ENCODE results near the gene MYO3A.

Gene MYO3A

GRCh38 chr10:25938405-25938804 is 4.4 kb downstream of the MYO3A start:
- H3K36me3 ChIP-seq (ENCODE audit: control insufficient read depth, insufficient read depth, low read length) = no peaks in the 10 kb centered on the region
- H3K4me3 ChIP-seq (ENCODE audit: low read depth, low read length) = no peak overlapping the region
- H3K27me3 ChIP-seq (ENCODE audit: control insufficient read depth, insufficient read depth, low read length) = peaks cover 3% of the 10 kb centered on the region
- H3K4me1 ChIP-seq (ENCODE audit: control insufficient read depth, insufficient read depth, low read length) = peaks cover 4% of the 10 kb centered on the region
- no peak overlapping the region for H3K9ac ChIP-seq (ENCODE audit: low read depth, low read length)
- no peaks in the 10 kb centered on the region for H3K9me3 ChIP-seq (ENCODE audit: control insufficient read depth, insufficient read depth, low read length)

- H3K4me1 ChIP-seq (ENCODE audit: control insufficient read depth, insufficient read depth, low read length) = no peaks in the 10 kb centered on the region
- H3K36me3 ChIP-seq (ENCODE audit: control insufficient read depth, insufficient read depth, low read length) = no peaks in the 10 kb centered on the region
- no peak overlapping the region for H3K9ac ChIP-seq (ENCODE audit: low read depth, low read length)
- H3K4me3 ChIP-seq (ENCODE audit: low read depth, low read length) = no peak overlapping the region
- H3K9me3 ChIP-seq (ENCODE audit: control insufficient read depth, insufficient read depth, low read length) = no peaks in the 10 kb centered on the region
- H3K27me3 ChIP-seq (ENCODE audit: control insufficient read depth, insufficient read depth, low read length) = no peaks in the 10 kb centered on the region
These were observed 10.7 kb downstream of the MYO3A start for GRCh38 chr10:25944771-25945170.

- no peaks in the 10 kb centered on the region for H3K9me3 ChIP-seq (ENCODE audit: control insufficient read depth, insufficient read depth, low read length)
- no peak overlapping the region for H3K4me3 ChIP-seq (ENCODE audit: low read depth, low read length)
- no peaks in the 10 kb centered on the region for H3K27me3 ChIP-seq (ENCODE audit: control insufficient read depth, insufficient read depth, low read length)
- no peaks in the 10 kb centered on the region for H3K36me3 ChIP-seq (ENCODE audit: control insufficient read depth, insufficient read depth, low read length)
- no peak overlapping the region for H3K9ac ChIP-seq (ENCODE audit: low read depth, low read length)
- H3K4me1 ChIP-seq (ENCODE audit: control insufficient read depth, insufficient read depth, low read length) = no peaks in the 10 kb centered on the region
These were observed 18.8 kb downstream of the MYO3A start for GRCh38 chr10:25952857-25953256.

- Histone ChIP-seq H3K4me3 (ENCODE audit: low read depth, low read length) (no peak overlapping the region), H3K9ac (ENCODE audit: low read depth, low read length) (no peak overlapping the region), H3K27me3 (ENCODE audit: control insufficient read depth, insufficient read depth, low read length) (no peaks in the 10 kb centered on the region), H3K4me1 (ENCODE audit: control insufficient read depth, insufficient read depth, low read length) (no peaks in the 10 kb centered on the region), H3K9me3 (ENCODE audit: control insufficient read depth, insufficient read depth, low read length) (no peaks in the 10 kb centered on the region), H3K36me3 (ENCODE audit: control insufficient read depth, insufficient read depth, low read length) (no peaks in the 10 kb centered on the region)
These were observed 20.8 kb downstream of the MYO3A start for GRCh38 chr10:25954851-25955250.

- Histone ChIP-seq H3K36me3 (ENCODE audit: control insufficient read depth, insufficient read depth, low read length) (no peaks in the 10 kb centered on the region), H3K4me1 (ENCODE audit: control insufficient read depth, insufficient read depth, low read length) (no peaks in the 10 kb centered on the region), H3K4me3 (ENCODE audit: low read depth, low read length) (no peak overlapping the region), H3K9ac (ENCODE audit: low read depth, low read length) (no peak overlapping the region), H3K27me3 (ENCODE audit: control insufficient read depth, insufficient read depth, low read length) (no peaks in the 10 kb centered on the region), H3K9me3 (ENCODE audit: control insufficient read depth, insufficient read depth, low read length) (no peaks in the 10 kb centered on the region)
These were observed 25.7 kb downstream of the MYO3A start for GRCh38 chr10:25959540-25960232.

- Histone ChIP-seq H3K4me1 (ENCODE audit: control insufficient read depth, insufficient read depth, low read length) (no peaks in the 10 kb centered on the region), H3K27me3 (ENCODE audit: control insufficient read depth, insufficient read depth, low read length) (no peaks in the 10 kb centered on the region), H3K36me3 (ENCODE audit: control insufficient read depth, insufficient read depth, low read length) (no peaks in the 10 kb centered on the region), H3K9ac (ENCODE audit: low read depth, low read length) (no peak overlapping the region), H3K4me3 (ENCODE audit: low read depth, low read length) (no peak overlapping the region), H3K9me3 (ENCODE audit: control insufficient read depth, insufficient read depth, low read length) (no peaks in the 10 kb centered on the region)
These were observed 31.6 kb downstream of the MYO3A start for GRCh38 chr10:25965584-25965983.

GRCh38 chr10:25966844-25967243 is 32.8 kb downstream of the MYO3A start:
- H3K4me3 ChIP-seq (ENCODE audit: low read depth, low read length) = no peak overlapping the region
- H3K27me3 ChIP-seq (ENCODE audit: control insufficient read depth, insufficient read depth, low read length) = no peaks in the 10 kb centered on the region
- no peaks in the 10 kb centered on the region for H3K9me3 ChIP-seq (ENCODE audit: control insufficient read depth, insufficient read depth, low read length)
- no peaks in the 10 kb centered on the region for H3K4me1 ChIP-seq (ENCODE audit: control insufficient read depth, insufficient read depth, low read length)
- H3K9ac ChIP-seq (ENCODE audit: low read depth, low read length) = no peak overlapping the region
- H3K36me3 ChIP-seq (ENCODE audit: control insufficient read depth, insufficient read depth, low read length) = no peaks in the 10 kb centered on the region

GRCh38 chr10:25972631-25973030 is 38.6 kb downstream of the MYO3A start:
- Histone ChIP-seq H3K4me1 (ENCODE audit: control insufficient read depth, insufficient read depth, low read length) (no peaks in the 10 kb centered on the region), H3K27me3 (ENCODE audit: control insufficient read depth, insufficient read depth, low read length) (no peaks in the 10 kb centered on the region), H3K9me3 (ENCODE audit: control insufficient read depth, insufficient read depth, low read length) (no peaks in the 10 kb centered on the region), H3K36me3 (ENCODE audit: control insufficient read depth, insufficient read depth, low read length) (no peaks in the 10 kb centered on the region), H3K9ac (ENCODE audit: low read depth, low read length) (no peak overlapping the region), H3K4me3 (ENCODE audit: low read depth, low read length) (no peak overlapping the region)

GRCh38 chr10:25974897-25975459 is 40.9 kb downstream of the MYO3A start:
- H3K36me3 ChIP-seq (ENCODE audit: control insufficient read depth, insufficient read depth, low read length) = no peaks in the 10 kb centered on the region
- H3K4me1 ChIP-seq (ENCODE audit: control insufficient read depth, insufficient read depth, low read length) = no peaks in the 10 kb centered on the region
- no peaks in the 10 kb centered on the region for H3K9me3 ChIP-seq (ENCODE audit: control insufficient read depth, insufficient read depth, low read length)
- no peak overlapping the region for H3K9ac ChIP-seq (ENCODE audit: low read depth, low read length)
- H3K27me3 ChIP-seq (ENCODE audit: control insufficient read depth, insufficient read depth, low read length) = no peaks in the 10 kb centered on the region
- no peak overlapping the region for H3K4me3 ChIP-seq (ENCODE audit: low read depth, low read length)

- Histone ChIP-seq H3K9me3 (ENCODE audit: control insufficient read depth, insufficient read depth, low read length) (no peaks in the 10 kb centered on the region), H3K4me3 (ENCODE audit: low read depth, low read length) (no peak overlapping the region), H3K27me3 (ENCODE audit: control insufficient read depth, insufficient read depth, low read length) (no peaks in the 10 kb centered on the region), H3K9ac (ENCODE audit: low read depth, low read length) (no peak overlapping the region), H3K36me3 (ENCODE audit: control insufficient read depth, insufficient read depth, low read length) (peaks cover 2% of the 10 kb centered on the region), H3K4me1 (ENCODE audit: control insufficient read depth, insufficient read depth, low read length) (no peaks in the 10 kb centered on the region)
These were observed 44.7 kb downstream of the MYO3A start for GRCh38 chr10:25978771-25979170.

- peaks cover 3% of the 10 kb centered on the region for H3K9me3 ChIP-seq (ENCODE audit: control insufficient read depth, insufficient read depth, low read length)
- H3K27me3 ChIP-seq (ENCODE audit: control insufficient read depth, insufficient read depth, low read length) = no peaks in the 10 kb centered on the region
- peaks cover 2% of the 10 kb centered on the region for H3K36me3 ChIP-seq (ENCODE audit: control insufficient read depth, insufficient read depth, low read length)
- H3K9ac ChIP-seq (ENCODE audit: low read depth, low read length) = no peak overlapping the region
- H3K4me1 ChIP-seq (ENCODE audit: control insufficient read depth, insufficient read depth, low read length) = no peaks in the 10 kb centered on the region
- no peak overlapping the region for H3K4me3 ChIP-seq (ENCODE audit: low read depth, low read length)
These were observed 48.1 kb downstream of the MYO3A start for GRCh38 chr10:25982107-25982506.

GRCh38 chr10:25988583-25988982 is 54.6 kb downstream of the MYO3A start:
- H3K9ac ChIP-seq (ENCODE audit: low read depth, low read length) = no peak overlapping the region
- peaks cover 3% of the 10 kb centered on the region for H3K9me3 ChIP-seq (ENCODE audit: control insufficient read depth, insufficient read depth, low read length)
- H3K4me3 ChIP-seq (ENCODE audit: low read depth, low read length) = no peak overlapping the region
- H3K4me1 ChIP-seq (ENCODE audit: control insufficient read depth, insufficient read depth, low read length) = no peaks in the 10 kb centered on the region
- no peaks in the 10 kb centered on the region for H3K36me3 ChIP-seq (ENCODE audit: control insufficient read depth, insufficient read depth, low read length)
- H3K27me3 ChIP-seq (ENCODE audit: control insufficient read depth, insufficient read depth, low read length) = no peaks in the 10 kb centered on the region
